SU-DHL-6 (cell line): ENCODE data around the gene OSBPL10.

Source experiments
- H2AFZ ChIP-seq: fragments of 200-600 bp; sonication (generic); 2 replicates; pipeline ENCODE4 v1.6.1; 2014; ENCODE audit warnings: low read depth, mild to moderate bottlenecking, moderate library complexity, mixed read lengths, antibody characterized with exemption, low read length; ENCODE audit not compliant: severe bottlenecking
- H3F3A ChIP-seq: fragments of 200-600 bp; shearing (Covaris generic); 2 replicates; pipeline ENCODE4 v1.6.0; 2016; ENCODE audit warnings: antibody characterized with exemption, mild to moderate bottlenecking; ENCODE audit not compliant: insufficient read depth
- H3K27ac ChIP-seq: fragments of 200-600 bp; sonication (generic); 2 replicates; pipeline ENCODE4 v1.5.1; 2016; ENCODE audit warnings: low read depth, mild to moderate bottlenecking, low read length, moderate library complexity, mixed read lengths
- H3K27me3 ChIP-seq: fragments of 200-600 bp; sonication (generic), shearing (Covaris generic); 2 replicates; pipeline ENCODE4 v1.6.0; 2014; ENCODE audit warnings: mild to moderate bottlenecking, low read length
- H3K36me3 ChIP-seq: fragments of 200-600 bp; sonication (generic); 2 replicates; pipeline ENCODE4 v1.6.1; 2014; ENCODE audit warnings: mild to moderate bottlenecking, low read length, mixed read lengths
- H3K4me2 ChIP-seq: fragments of 300-600, 200-600 bp; shearing (Covaris generic), sonication (generic); 2 replicates; pipeline ENCODE4 v1.6.0; 2014; ENCODE audit warnings: low read length, low read depth, mild to moderate bottlenecking; ENCODE audit not compliant: poor library complexity, severe bottlenecking
- H3K4me3 ChIP-seq: fragments of 200-600 bp; sonication (generic); 2 replicates; pipeline ENCODE4 v1.5.1; 2014; ENCODE audit warnings: antibody characterized with exemption, low read length, mild to moderate bottlenecking, mixed read lengths; ENCODE audit not compliant: insufficient read depth, poor library complexity, severe bottlenecking
- H3K79me2 ChIP-seq: fragments of 200-600 bp; sonication (generic); 2 replicates; pipeline ENCODE4 v1.6.1; 2014; ENCODE audit warnings: mild to moderate bottlenecking, low read length, moderate library complexity; ENCODE audit not compliant: insufficient read depth
- H3K9ac ChIP-seq: fragments of 200-600 bp; sonication (generic); 2 replicates; pipeline ENCODE4 v1.7.0; 2014; ENCODE audit warnings: mild to moderate bottlenecking, low read length
- H3K9me2 ChIP-seq: fragments of 200-600 bp; sonication (generic); replicated peaks from 2 replicates; pipeline ENCODE4 v1.6.1; 2014; ENCODE audit warnings: low read length; ENCODE audit not compliant: insufficient read depth
- H3K9me3 ChIP-seq: fragments of 200-600 bp; sonication (generic); 2 replicates; pipeline ENCODE4 v1.6.1; 2014; ENCODE audit warnings: low read length, mixed read lengths; ENCODE audit not compliant: insufficient read depth
- H4K20me1 ChIP-seq: fragments of 200-600 bp; sonication (generic); 2 replicates; pipeline ENCODE4 v1.6.1; 2014; ENCODE audit warnings: low read depth, mild to moderate bottlenecking, antibody characterized with exemption, low read length, moderate library complexity, mixed read lengths
- CTCF ChIP-seq: fragments of 200-600 bp; sonication (generic); IDR thresholded peaks from one replicate; pipeline ENCODE4 v1.5.1; 2017; ENCODE audit warnings: antibody characterized with exemption, mild to moderate bottlenecking, low read length, moderate library complexity; ENCODE audit not compliant: insufficient read depth, poor library complexity, severe bottlenecking
- EZH2phosphoT487 ChIP-seq: fragments of 200-600 bp; sonication (generic), shearing (Covaris generic); conservative IDR thresholded peaks from 2 replicates; pipeline ENCODE4 v1.6.1; 2018; ENCODE audit warnings: mild to moderate bottlenecking, antibody characterized with exemption, low read length, moderate library complexity, mixed read lengths

OSBPL10 gene

GRCh38 chr3:31696815-31697548 is 284.1 kb downstream of the OSBPL10 start:
- Histone ChIP-seq H3K27ac (no peak overlapping the region), H3K4me2 (no peak overlapping the region), H3K9me2 (no peaks in the 10 kb centered on the region), H2AFZ (no peak overlapping the region), H3K36me3 (peaks cover 27% of the 10 kb centered on the region), H4K20me1 (no peaks in the 10 kb centered on the region), H3K79me2 (no peaks in the 10 kb centered on the region; the same call in 1 of the 2 replicates), H3K27me3 (no peaks in the 10 kb centered on the region), H3F3A (no peaks in the 10 kb centered on the region), H3K9me3 (no peaks in the 10 kb centered on the region), H3K9ac (no peak overlapping the region), H3K4me3 (no peak overlapping the region)
- TF ChIP-seq EZH2phosphoT487 (no peak), CTCF (no peak)

DNA sequence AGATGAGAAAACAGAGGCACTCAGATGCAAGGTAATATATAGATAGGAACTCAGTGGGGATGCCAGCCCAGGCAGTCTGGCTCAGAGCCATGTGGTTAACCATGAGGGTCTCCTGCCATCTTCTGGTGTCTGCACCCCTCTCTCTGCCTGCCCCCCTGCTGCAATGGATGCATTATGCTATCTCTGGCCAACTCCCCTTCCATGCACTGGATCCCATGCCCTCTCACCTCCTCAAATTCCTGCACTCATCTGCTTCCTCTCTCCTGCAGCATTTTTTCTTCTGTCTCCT is 285.1 kb downstream of the OSBPL10 start:
- Histone ChIP-seq H4K20me1 (no peaks in the 10 kb centered on the region), H3K27me3 (no peaks in the 10 kb centered on the region), H3K4me3 (no peak overlapping the region), H3K79me2 (no peaks in the 10 kb centered on the region; the same call in 1 of the 2 replicates), H3K27ac (no peak overlapping the region), H3K36me3 (peaks cover 34% of the 10 kb centered on the region), H3K4me2 (no peak overlapping the region), H3F3A (no peaks in the 10 kb centered on the region), H2AFZ (no peak overlapping the region), H3K9ac (no peak overlapping the region), H3K9me3 (no peaks in the 10 kb centered on the region), H3K9me2 (no peaks in the 10 kb centered on the region)
- no peak for TF ChIP-seq EZH2phosphoT487
- TF ChIP-seq CTCF, result no peak

- no peak overlapping the region for H3K27ac ChIP-seq
- no peaks in the 10 kb centered on the region; the same call in 1 of the 2 replicates for H3K79me2 ChIP-seq
- peaks cover 36% of the 10 kb centered on the region for H3K36me3 ChIP-seq
- no peak overlapping the region for H3K9ac ChIP-seq
- no peak overlapping the region for H2AFZ ChIP-seq
- H3K4me3 ChIP-seq, result no peak overlapping the region
- H3K9me3 ChIP-seq, result no peaks in the 10 kb centered on the region
- no peak overlapping the region for H3K4me2 ChIP-seq
- H4K20me1 ChIP-seq, result no peaks in the 10 kb centered on the region
- no peaks in the 10 kb centered on the region for H3F3A ChIP-seq
- H3K9me2 ChIP-seq, result no peaks in the 10 kb centered on the region
- TF ChIP-seq CTCF (no peak), EZH2phosphoT487 (no peak)
- H3K27me3 ChIP-seq, result no peaks in the 10 kb centered on the region
Measured at GRCh38 chr3:31695280-31696008, 285.6 kb downstream of the OSBPL10 start.
